Breast epithelium (tissue), 3 donors: Measurements from ENCODE around the gene HDAC7.

Experiments
- CTCF ChIP-seq, 3 donors: fragments of 450-650 bp; IDR thresholded peaks; one replicate each; pipeline ENCODE4 v1.5.1; 2016 to 2017; ENCODE audit warnings: antibody characterized with exemption in 3 of 3, mild to moderate bottlenecking in 3 of 3, moderate library complexity in 3 of 3
- POLR2AphosphoS5 ChIP-seq, 3 donors: sonication (generic); formaldehyde crosslinking; IDR thresholded peaks; one replicate each; pipeline ENCODE4 v1.6.1; 2017; ENCODE audit warnings: antibody characterized with exemption in 3 of 3

DNA sequence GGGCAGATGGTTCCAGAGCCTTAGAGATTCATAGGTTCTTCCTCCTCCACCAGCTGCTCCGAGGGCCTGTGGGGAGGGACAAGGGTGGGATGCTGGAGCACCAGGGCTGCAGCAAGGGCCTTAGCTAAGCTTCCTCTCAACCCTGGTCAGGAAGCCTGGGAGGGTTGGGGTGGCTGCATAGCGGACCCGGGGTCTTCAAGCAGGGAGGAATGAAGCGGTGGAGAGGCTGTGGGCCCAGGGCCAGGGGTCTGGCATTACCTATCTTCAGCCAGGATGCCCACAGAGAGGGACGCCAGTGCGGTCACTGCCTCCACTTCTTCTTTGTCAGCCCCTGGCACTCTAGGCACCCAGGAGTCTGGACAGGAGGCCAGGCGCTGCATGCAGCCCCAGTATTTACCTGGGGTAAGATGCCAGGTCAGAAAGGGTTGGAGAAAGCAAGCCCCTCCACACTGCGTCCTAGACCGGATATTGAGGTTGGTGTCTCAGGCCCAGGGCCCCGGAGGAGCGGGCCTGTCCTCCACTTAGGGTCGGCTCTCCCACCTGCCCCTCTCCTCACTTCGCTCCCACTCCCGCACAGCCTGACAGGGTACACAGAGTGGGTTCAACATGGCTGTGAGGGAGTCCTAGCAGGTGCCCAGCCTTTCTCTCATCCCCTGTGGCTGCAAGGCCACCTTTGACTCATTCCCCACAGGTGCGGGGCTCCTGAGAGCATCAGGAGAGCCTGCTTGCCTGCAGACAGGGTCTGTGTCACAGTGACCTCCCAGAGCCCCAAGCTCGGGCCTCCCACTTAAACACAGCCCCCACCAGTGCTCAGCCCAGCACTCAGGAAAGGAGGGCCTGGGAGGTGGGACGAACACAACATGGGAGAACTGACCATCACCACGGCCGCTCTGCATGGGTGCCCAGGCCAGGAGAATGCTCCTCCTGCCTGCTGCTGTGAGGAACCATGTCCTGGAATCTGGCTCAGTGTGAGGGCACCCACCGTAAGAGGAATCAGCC is 35.6 kb downstream of the HDAC7 start:
- no peak for TF ChIP-seq CTCF (IDR thresholded peaks at IDR 0.05)
- TF ChIP-seq POLR2AphosphoS5 (IDR thresholded peaks at IDR 0.05): no peak
